Left colon (tissue), 2 donors: ENCODE data around the gene LSP1. TPM values are rescaled to one million over a fixed set of nuclear protein-coding genes. Genes with fewer than 3 reads are reported as not detected.
A peak's percentile ranks its signal among the peaks of the same experiment; 100 is the strongest.
"Not testable (repeated sequence)": the region's sequence is repeated elsewhere in the genome, so short reads cannot be mapped to it uniquely, and the experiment has no call there.

ENCODE experiments used
- ATAC-seq: fragments of 200-7000 bp; cut with Tn5 transposase; one replicate; pipeline ENCODE4 v1.9.1; 2020; ENCODE audit warnings: mild to moderate bottlenecking, moderate library complexity
- DNase-seq, 2 donors: peaks; one replicate each; pipeline ENCODE4 v3.0.0-alpha.2; 2020
- intact Hi-C, 2 donors: fragments of 100-400 bp; cut with DNase I in 1 of 2; cut with micrococcal nuclease in 1 of 2; formaldehyde crosslinking; loops; one replicate each; pipeline versions ENCODE4 v1.11.2 to v1.14.0; 2022; cut with DNase I, micrococcal nuclease
- microRNA-seq, 2 donors: library from miRNA; unstranded; fragments of <30 nt; microRNA quantifications; one replicate each; pipeline versions ENCODE4 v1.1.0 to v1.2.0, GENCODE V29; 2020
- total RNA-seq, 2 donors: library from RNA; stranded (reverse); fragmentation: NEBNext Ultra II Directional; extraction: Animal tissue kit (Norgen Biotek cat#: 25700); gene quantifications; one replicate each; pipeline ENCODE4 v1.2.1, GENCODE V29; 2021
- donor health status: DM: no; HTN: no; CAD: no.
- donor health status: DM: yes; HTN: yes; CAD: no.

The LSP1 gene
- total RNA-seq, 2 donors from 2014 or later = 9.9 to 28.6 TPM

DNA sequence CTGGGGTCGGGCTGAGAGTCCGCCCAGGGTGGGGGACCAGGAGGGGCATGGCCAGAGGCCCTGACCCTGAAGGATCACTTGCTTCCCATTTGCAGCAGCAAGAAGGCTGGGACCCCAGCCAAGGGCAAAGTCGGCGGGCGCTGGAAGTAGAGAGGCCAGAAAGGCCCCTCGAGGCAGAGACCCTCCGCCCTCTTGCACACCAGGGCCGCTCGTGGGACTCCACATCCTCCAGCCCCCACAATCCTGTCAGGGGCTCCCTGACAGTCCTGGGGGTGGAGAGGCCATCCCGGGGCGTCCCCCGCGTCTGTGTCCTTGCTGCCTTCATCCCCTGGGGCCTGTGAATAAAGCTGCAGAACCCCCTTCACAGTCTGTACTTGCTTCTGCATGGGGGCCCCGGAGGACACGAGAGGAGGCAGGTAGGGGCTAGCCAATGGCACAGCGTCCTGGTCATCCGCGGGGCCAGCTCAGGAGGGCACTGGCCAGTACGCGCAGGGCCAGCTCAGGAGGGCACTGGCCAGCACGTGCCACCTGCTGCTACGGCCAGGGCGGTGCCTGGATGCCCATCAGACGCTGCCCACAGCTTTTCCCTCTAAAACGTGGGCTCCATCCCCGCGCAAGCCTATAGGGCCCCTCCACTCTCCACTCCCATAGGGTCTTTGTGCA, 85.6 kb downstream of the LSP1 start:
- intact Hi-C loops = loop anchor here in 1 of 2 donors (1.0 kb wide), 1 partner anchor 44 kb away; no protein-coding TSS in a partner anchor
- DNase-seq (peak; percentile 1 to 14), ATAC-seq (no peak)

DNA sequence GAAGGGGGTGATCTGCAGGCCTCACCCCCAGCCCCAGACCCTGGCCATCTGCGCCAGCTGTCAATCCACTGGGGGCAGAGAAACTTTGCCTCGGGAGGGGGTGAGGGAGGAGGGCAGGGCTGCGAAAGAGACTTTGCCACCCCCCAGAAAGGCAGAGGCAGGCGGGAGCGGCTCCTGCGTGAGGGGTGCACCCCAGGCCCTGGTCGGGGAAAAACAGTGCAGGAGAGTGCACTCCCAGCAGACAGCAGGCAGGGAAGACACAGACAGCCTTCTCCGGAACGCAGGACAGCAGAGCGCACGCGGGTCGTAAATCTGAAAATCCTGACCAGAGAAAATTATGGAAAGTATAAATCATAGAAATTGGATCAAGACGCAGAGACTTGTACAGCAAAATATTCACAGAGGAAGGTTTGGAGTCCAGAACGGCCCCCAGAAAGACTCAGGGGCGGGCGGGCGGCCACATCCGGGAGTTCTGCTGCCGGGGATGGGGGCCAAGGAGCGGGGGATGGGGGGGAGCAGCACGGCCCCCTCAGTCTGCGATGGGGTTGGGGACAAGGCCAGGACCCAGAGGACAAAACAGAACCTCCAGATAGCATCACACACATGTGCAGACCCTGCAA, 86.2 kb downstream of the LSP1 start:
- ATAC-seq (no peak), DNase-seq (peak; percentile 3 to 15)
- intact Hi-C loops = loop anchor here in 1 of 2 donors (1.0 kb wide), 1 partner anchor 45 kb away; no protein-coding TSS in a partner anchor

DNA sequence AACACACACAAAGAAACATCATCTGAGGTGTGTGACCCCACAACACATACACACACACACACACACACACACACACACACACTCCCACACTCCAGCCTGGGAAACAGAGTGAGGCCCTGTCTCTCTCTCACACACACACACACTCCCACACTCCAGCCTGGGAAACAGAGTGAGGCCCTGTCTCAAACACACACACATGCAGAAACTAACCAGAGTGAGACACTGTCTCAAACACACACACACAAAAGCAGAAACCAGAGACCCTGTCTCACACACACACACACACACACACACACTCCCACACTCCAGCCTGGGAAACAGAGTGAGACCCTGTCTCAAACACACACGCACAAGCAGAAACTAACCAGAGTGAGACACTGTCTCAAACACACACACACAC, 86.9 kb downstream of the LSP1 start:
- intact Hi-C loops = loop anchor here (1.0 to 10.0 kb wide), 2 partner anchors 45 kb away; partner anchors contain the start of gene PRR33 (in 1 of the 2)
- not testable (repeated sequence) for ATAC-seq
- DNase-seq = peak in 1 of 2 donors; percentile 10

Small RNA genes within 50 kb of the gene (microRNA-seq; reads per million reads assigned to microRNA genes)
- gene MIR4298 (0 reads per million in 2 donors), gene MIR7847 (0 reads per million in 2 donors)

Other genes starting within 250 kb of the LSP1 start
- not detected for gene KRTAP5-3, start 244.6 kb upstream of the LSP1 start, total RNA-seq
- gene KRTAP5-4, start 230.9 kb upstream of the LSP1 start, total RNA-seq = not detected
- gene KRTAP5-5, start 223.3 kb upstream of the LSP1 start, total RNA-seq = under 1 TPM; 0.28 to 0.43 TPM
- gene KRTAP5-6, start 155.9 kb upstream of the LSP1 start, total RNA-seq = not detected
- 1 to 10 TPM in 1 of 2 donors, under 1 TPM in 1; 0.87 to 1.7 TPM for gene IFITM10, start 102.5 kb upstream of the LSP1 start, total RNA-seq
- gene CTSD, start 89.2 kb upstream of the LSP1 start, total RNA-seq = 1,000 to 10,000 TPM; 1,016 to 1,279 TPM
- 1 to 10 TPM in 1 of 2 donors, under 1 TPM in 1; 0.75 to 4.6 TPM for gene SYT8, start 18.1 kb upstream of the LSP1 start, total RNA-seq
- under 1 TPM in 1 of 2 donors, not detected in 1; 0.92 TPM for gene TNNI2, start 14.1 kb upstream of the LSP1 start, total RNA-seq
- gene PRR33, start 38.8 kb downstream of the LSP1 start, total RNA-seq = not detected
- gene TNNT3, start 66.6 kb downstream of the LSP1 start, total RNA-seq = under 1 TPM in 1 of 2 donors, not detected in 1; 0.73 TPM
- gene MRPL23, start 94.2 kb downstream of the LSP1 start, total RNA-seq = 10 to 100 TPM; 65.8 to 79.0 TPM
- 10 to 100 TPM in 1 of 2 donors, 1 to 10 TPM in 1; 7.4 to 14.2 TPM for gene H19, start 144.8 kb downstream of the LSP1 start, total RNA-seq